Progenitor cell of endocrine pancreas (in vitro differentiated cells): ENCODE data around the gene FBXL7. TPM values are rescaled to one million over a fixed set of nuclear protein-coding genes. Genes with fewer than 3 reads are reported as not detected.

ENCODE experiments used
- DNase-seq: peaks from one replicate; pipeline ENCODE4 v3.0.0; 2021; ENCODE audit warnings: low spot score; ENCODE audit not compliant: unreplicated experiment
- H3K27ac Mint-ChIP-seq: 2 replicates; pipeline ENCODE4 v1.8.0; 2021; ENCODE audit warnings: mild to moderate bottlenecking, moderate library complexity, mixed read lengths
- H3K27me3 Mint-ChIP-seq: 2 replicates; pipeline ENCODE4 v1.8.0; 2021; ENCODE audit warnings: mixed read lengths
- H3K36me3 Mint-ChIP-seq: 2 replicates; pipeline ENCODE4 v1.8.0; 2022; ENCODE audit warnings: mixed read lengths; ENCODE audit not compliant: insufficient read depth
- H3K4me1 Mint-ChIP-seq: 2 replicates; pipeline ENCODE4 v1.8.0; 2021; ENCODE audit warnings: low read depth, mixed read lengths
- H3K4me3 Mint-ChIP-seq: 2 replicates; pipeline ENCODE4 v1.8.0; 2021; ENCODE audit warnings: low read depth, mild to moderate bottlenecking, moderate library complexity, mixed read lengths
- H3K9me3 Mint-ChIP-seq: 2 replicates; pipeline ENCODE4 v1.8.0; 2021; ENCODE audit warnings: low read depth, mixed read lengths
- CTCF ChIP-seq: fragments of 200-600 bp; sonication (generic); IDR thresholded peaks from one replicate; pipeline ENCODE4 v1.5.0; 2021; ENCODE audit warnings: antibody characterized with exemption, mild to moderate bottlenecking; ENCODE audit not compliant: unreplicated experiment
- total RNA-seq: library from RNA; stranded (reverse); gene quantifications from 2 replicates; pipeline ENCODE4 v1.2.1, GENCODE V29; 2021

The FBXL7 gene
- total RNA-seq, 1 donor from 2014 or later: 15.4 TPM

GRCh38 chr5:15823398-15823797 is 323.4 kb downstream of the FBXL7 start:
- Mint-ChIP-seq H3K4me1 (peaks cover 7% of the 10 kb centered on the region), H3K27me3 (no peaks in the 10 kb centered on the region), H3K36me3 (no peaks in the 10 kb centered on the region), H3K27ac (no peak overlapping the region), H3K9me3 (no peaks in the 10 kb centered on the region), H3K4me3 (no peak overlapping the region)
- no peak for TF ChIP-seq CTCF
- no peak for DNase-seq

- no peak overlapping the region for H3K27ac Mint-ChIP-seq
- H3K4me1 Mint-ChIP-seq: no peaks in the 10 kb centered on the region
- DNase-seq: no peak
- H3K4me3 Mint-ChIP-seq: no peak overlapping the region
- H3K27me3 Mint-ChIP-seq: no peaks in the 10 kb centered on the region
- no peaks in the 10 kb centered on the region for H3K36me3 Mint-ChIP-seq
- TF ChIP-seq CTCF: no peak
- no peaks in the 10 kb centered on the region for H3K9me3 Mint-ChIP-seq
Measured at GRCh38 chr5:15827741-15828140, 327.8 kb downstream of the FBXL7 start.

GRCh38 chr5:15831408-15831807 is 331.4 kb downstream of the FBXL7 start:
- Mint-ChIP-seq H3K4me3 (no peak overlapping the region), H3K27ac (no peak overlapping the region), H3K36me3 (no peaks in the 10 kb centered on the region)

GRCh38 chr5:15833365-15833764 is 333.4 kb downstream of the FBXL7 start:
- no peaks in the 10 kb centered on the region for H3K4me1 Mint-ChIP-seq
- no peak for DNase-seq
- H3K27ac Mint-ChIP-seq: no peak overlapping the region

More at GRCh38 chr5:15831408-15831807, 331.4 kb downstream of the FBXL7 start:
- Mint-ChIP-seq H3K4me1 (no peaks in the 10 kb centered on the region), H3K27me3 (no peaks in the 10 kb centered on the region), H3K9me3 (peaks cover 5% of the 10 kb centered on the region)
- no peak for TF ChIP-seq CTCF
- no peak for DNase-seq

GRCh38 chr5:15834596-15835245 is 334.7 kb downstream of the FBXL7 start:
- no peak for TF ChIP-seq CTCF
- no peak overlapping the region for H3K27ac Mint-ChIP-seq
- no peak overlapping the region for H3K4me3 Mint-ChIP-seq
- DNase-seq: no peak
- H3K9me3 Mint-ChIP-seq: peaks cover 7% of the 10 kb centered on the region
- no peaks in the 10 kb centered on the region for H3K36me3 Mint-ChIP-seq
- no peaks in the 10 kb centered on the region for H3K4me1 Mint-ChIP-seq
- H3K27me3 Mint-ChIP-seq: no peaks in the 10 kb centered on the region

More at GRCh38 chr5:15833365-15833764, 333.4 kb downstream of the FBXL7 start:
- Mint-ChIP-seq H3K36me3 (no peaks in the 10 kb centered on the region), H3K27me3 (no peaks in the 10 kb centered on the region), H3K4me3 (no peak overlapping the region), H3K9me3 (peaks cover 7% of the 10 kb centered on the region)
- no peak for TF ChIP-seq CTCF
